GM12872 (cell line): Measurements from ENCODE around the gene VSIR.

ENCODE experiments used
- CTCF ChIP-seq: IDR thresholded peaks from 3 replicates; pipeline ENCODE4 v1.5.1; 2011; ENCODE audit warnings: low read depth, mild to moderate bottlenecking, low read length, moderate library complexity; ENCODE audit not compliant: insufficient read depth

Gene VSIR

GRCh38 chr10:71721313-71721712 is 52.0 kb downstream of the VSIR start:
- no peak for TF ChIP-seq CTCF

DNA sequence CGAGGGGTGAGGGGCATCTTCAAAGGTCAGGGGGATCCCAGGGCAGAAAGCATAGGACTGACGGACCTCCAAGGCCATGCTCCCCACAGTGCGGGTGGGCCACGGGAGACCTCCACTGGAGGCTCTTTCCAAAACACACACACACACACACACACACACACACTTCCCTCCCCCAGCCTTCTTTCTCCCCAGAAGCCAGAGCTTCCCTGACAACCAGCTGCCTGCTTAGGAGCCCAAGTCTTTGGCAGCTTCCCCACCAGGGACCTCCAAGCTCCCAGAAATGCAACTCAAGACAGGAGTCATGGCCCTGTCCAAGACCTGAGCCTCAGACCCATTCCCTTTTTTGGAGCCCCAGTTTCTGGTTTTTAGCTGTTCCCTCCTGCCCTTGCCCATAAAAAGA is 53.0 kb downstream of the VSIR start:
- TF ChIP-seq CTCF = no peak

DNA sequence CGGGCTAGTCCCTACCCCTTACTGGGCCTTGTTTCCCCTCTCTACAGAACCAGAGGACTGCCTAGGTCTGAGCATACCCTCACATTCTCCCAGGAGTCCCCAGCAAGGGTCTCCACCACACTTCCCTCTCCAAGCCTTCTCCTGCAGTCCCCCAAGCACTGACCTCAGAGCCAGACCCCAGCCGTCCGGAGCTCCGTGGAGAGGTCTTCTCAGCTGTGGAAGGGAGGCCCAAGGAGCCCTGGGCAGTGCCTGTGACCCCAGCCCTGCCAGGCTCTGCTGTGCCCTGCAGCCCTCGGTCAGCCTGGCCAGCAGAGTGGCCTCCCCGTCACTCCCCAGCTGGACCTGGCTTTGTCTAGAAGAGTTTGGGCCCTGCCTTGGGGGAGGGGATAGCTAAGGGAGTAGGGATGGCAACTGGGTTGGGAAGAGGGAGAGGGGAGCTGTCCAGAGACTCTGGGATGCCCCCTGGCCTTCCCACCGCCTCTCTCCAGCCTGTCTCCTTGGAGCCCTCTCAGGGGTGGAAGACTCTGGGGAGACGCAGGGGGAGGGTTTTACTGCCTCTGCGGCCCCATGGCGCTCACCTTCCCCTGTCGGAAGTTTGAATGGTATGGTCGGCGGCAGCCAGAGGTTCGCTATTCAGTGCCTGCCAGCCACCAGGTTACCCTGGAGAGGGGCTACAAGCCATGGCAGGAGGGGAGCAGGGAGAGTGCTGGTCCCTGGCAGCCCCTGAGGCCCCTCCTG is 53.7 kb downstream of the VSIR start, which contains the start of gene C10orf105:
TSS of gene C10orf105 (minus strand) at position 315 of the 738 bp plus-strand sequence. CDS start 3,441 bp downstream, outside the sequence.
- TF ChIP-seq CTCF = no peak

- TF ChIP-seq CTCF = no peak
Measured at GRCh38 chr10:71719042-71719441, 54.3 kb downstream of the VSIR start.

- no peak for TF ChIP-seq CTCF
Measured at GRCh38 chr10:71718165-71718698, 55.1 kb downstream of the VSIR start.

GRCh38 chr10:71717551-71717951 is 55.8 kb downstream of the VSIR start:
- TF ChIP-seq CTCF = no peak

DNA sequence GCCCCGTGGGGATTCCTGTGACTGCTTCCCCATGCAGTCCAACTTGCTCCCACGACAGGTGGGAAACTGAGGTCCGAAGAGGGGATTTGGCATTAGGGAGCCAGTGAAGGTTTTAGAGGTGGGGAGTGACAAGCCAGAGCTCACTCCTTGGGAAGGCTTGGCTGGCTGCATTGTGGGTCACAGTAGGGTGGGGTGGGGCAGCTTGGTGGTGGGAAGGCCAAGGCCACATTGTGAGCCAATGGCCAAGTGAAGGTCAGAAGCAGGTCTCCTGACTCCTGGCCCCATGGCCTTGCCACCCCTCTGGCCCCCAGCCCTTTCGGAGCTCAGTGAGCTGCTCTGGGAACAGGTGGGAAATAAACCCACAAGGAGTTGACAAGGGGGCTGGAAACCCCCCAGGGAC is 56.3 kb downstream of the VSIR start:
- TF ChIP-seq CTCF = no peak
